ENCODE data around the gene ARRB1.

The ARRB1 gene

GRCh38 chr11:75351791-75352587 lies 528 bp upstream of the ARRB1 start:
- H3K27ac ChIP-seq: peak overlapping the region; percentile 72
- TF ChIP-seq ZFX (IDR thresholded peaks at IDR 0.05; ENCODE audit: borderline replicate concordance) (no peak), CTCF (IDR thresholded peaks at IDR 0.05) (no peak)

DNA sequence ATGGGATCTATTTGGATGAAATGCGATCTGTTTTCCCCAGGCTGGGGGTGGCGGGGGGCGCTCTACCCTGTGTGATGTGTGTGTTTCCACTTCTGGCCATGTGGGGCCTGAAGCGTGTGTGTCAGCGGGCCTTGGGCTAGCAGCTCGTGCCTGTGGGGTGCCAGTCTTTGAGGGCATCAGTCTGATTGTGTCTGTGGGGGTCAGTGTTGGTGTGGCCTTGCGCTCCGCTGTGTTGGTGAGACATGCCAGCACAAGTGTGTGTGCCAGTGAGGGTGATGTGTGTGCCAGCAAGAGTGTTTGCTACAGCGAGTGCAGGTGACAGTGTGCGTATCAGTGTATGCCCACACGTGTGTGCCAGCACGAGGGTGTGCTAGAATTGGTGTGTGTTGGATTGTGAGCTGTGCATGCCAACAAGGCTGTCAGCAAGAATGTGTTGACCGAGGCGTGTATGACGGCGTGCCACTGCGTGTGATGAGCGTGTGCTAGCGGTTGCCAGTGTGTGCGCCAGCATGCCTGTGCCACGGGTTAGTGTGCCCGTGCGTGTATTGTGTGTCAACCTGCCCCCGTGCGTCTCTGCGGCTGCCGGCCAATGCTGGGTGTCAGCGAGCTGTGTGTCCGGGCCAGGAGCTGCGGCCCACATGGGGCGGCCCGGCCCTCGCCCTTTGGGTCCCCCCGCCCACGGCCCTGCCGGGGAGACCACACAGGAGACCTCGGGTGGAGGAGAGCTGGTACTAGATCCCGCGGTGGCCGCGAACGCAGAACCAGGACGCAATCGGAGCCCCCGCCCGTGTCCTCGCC lies 519 bp downstream of the ARRB1 start:
- TF ChIP-seq ZFX (IDR thresholded peaks at IDR 0.05; ENCODE audit: borderline replicate concordance) (no peak), CTCF (IDR thresholded peaks at IDR 0.05) (no peak)
- peak overlapping the region; percentile 72 for H3K27ac ChIP-seq

DNA sequence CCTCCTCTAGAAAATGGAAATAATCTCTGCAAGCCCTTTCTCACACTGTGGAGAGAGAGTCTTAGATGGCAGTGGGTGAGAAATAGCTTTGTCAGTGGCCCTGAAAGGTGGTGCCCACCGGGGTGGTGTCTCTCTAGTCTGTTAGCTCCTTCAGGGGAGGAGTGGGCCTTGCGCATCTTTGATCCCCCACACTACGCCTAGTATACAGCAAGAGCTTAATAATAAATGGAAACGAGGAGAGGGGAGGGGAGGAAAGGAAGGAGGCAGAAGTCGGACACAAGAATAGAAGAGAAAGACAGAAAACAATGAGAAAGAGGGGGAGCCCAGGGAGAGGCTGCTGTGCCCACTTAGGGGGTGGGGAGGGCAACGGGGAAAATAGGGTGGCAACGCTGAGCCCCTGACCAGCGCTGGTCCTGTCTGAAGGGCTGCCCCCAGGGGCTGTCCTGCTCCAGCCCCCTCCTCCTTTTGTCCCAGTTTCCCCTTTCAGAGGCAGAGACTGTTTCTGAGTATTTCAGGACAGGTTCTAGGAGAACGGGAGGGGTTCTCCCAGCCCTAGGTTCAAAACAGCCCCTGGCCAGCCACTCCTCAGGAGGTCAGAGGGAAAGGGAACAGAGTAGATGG lies 1.2 kb downstream of the ARRB1 start:
- no peak for TF ChIP-seq ZFX (IDR thresholded peaks at IDR 0.05; ENCODE audit: borderline replicate concordance)
- no peak for TF ChIP-seq CTCF (IDR thresholded peaks at IDR 0.05)
- H3K27ac ChIP-seq: peak overlapping the region; percentile 72

- H3K27ac ChIP-seq: peak overlapping the region; percentile 72
- TF ChIP-seq CTCF (IDR thresholded peaks at IDR 0.05): no peak
- no peak for TF ChIP-seq ZFX (IDR thresholded peaks at IDR 0.05; ENCODE audit: borderline replicate concordance)
Measured at GRCh38 chr11:75349521-75350116, 1.8 kb downstream of the ARRB1 start.

- peak overlapping the region; percentile 50 for H3K27ac ChIP-seq
- TF ChIP-seq ZFX (IDR thresholded peaks at IDR 0.05; ENCODE audit: borderline replicate concordance) (no peak), CTCF (IDR thresholded peaks at IDR 0.05) (no peak)
Measured at GRCh38 chr11:75347781-75348566, 3.5 kb downstream of the ARRB1 start.

DNA sequence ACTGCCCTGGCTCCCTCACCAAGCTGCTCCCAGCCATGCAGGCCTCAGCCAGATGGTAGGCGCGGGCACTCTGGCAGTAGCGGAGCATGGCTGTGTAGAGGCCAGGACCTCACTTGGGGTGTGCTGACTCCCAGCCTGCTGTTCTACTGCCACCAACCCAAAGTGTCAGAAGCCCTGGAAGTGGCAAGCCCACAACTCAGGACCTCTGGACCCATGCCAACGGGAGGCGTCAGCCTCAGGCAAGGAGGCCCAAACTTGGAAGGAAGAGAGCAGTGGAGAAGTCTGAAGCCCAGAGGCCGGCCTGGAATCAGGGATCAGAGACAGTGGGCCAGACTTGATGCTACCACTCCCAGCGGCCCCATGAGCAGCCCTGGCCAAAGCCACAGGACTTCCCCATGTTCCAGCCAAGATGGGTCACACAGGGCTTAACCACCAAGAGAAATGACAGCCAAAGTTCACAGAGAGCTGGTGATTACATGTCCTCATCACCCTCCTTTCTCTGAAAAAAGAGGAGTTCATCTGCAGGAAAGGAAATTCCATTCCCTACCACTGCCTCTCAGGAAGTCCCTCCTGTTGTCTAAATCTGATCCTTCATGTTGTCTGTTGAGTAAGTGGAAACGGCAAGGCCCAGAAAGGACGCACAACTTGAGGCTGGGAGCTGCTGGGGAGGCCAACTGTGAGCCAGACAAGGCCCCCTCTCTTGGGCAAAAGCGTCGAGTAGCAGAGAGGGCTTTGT lies 4.4 kb downstream of the ARRB1 start:
- TF ChIP-seq CTCF (IDR thresholded peaks at IDR 0.05): no peak
- no peak for TF ChIP-seq ZFX (IDR thresholded peaks at IDR 0.05; ENCODE audit: borderline replicate concordance)
- peak overlapping the region; percentile 50 for H3K27ac ChIP-seq

All from 22Rv1 (cell line).